GM12878 (cell line): ENCODE results near the gene ABL2. TPM values are rescaled to one million over a fixed set of nuclear protein-coding genes. Genes with fewer than 3 reads are reported as not detected.

Source experiments
- ATF7 ChIP-seq: fragments of 450-650 bp; IDR thresholded peaks from 2 replicates; pipeline ENCODE4 v1.6.1; 2016; ENCODE audit warnings: low read depth, mild to moderate bottlenecking
- BACH1 ChIP-seq: fragments of 450-650 bp; IDR thresholded peaks from 2 replicates; pipeline ENCODE4 v1.6.1; 2017; ENCODE audit warnings: mild to moderate bottlenecking, borderline replicate concordance
- CHD2 ChIP-seq: IDR thresholded peaks from 2 replicates; pipeline ENCODE4 v1.6.1; 2011; ENCODE audit warnings: low read depth, low read length, improper control_type of control experiment, borderline replicate concordance
- FOS ChIP-seq: IDR thresholded peaks from 3 replicates; pipeline ENCODE4 v1.6.1; 2011; ENCODE audit warnings: borderline replicate concordance; ENCODE audit not compliant: insufficient read length; ENCODE audit errors: extremely low read depth
- IKZF1 ChIP-seq: fragments of 450-650 bp; conservative IDR thresholded peaks from 2 replicates; pipeline ENCODE4 v1.6.1; 2017; ENCODE audit warnings: antibody characterized with exemption, mild to moderate bottlenecking
- IRF4 ChIP-seq: IDR thresholded peaks from 2 replicates; pipeline ENCODE4 v1.6.1; 2011; ENCODE audit warnings: low read depth, low read length
- KAT2A ChIP-seq: conservative IDR thresholded peaks from 2 replicates; pipeline ENCODE4 v1.6.1; 2011; ENCODE audit warnings: low read depth, low read length; ENCODE audit not compliant: control insufficient read depth
- KDM1A ChIP-seq: fragments of 200-600 bp; sonication (generic); IDR thresholded peaks from 2 replicates; pipeline ENCODE4 v1.6.1; 2016; ENCODE audit warnings: borderline replicate concordance
- KLF5 ChIP-seq: fragments of 450-650 bp; IDR thresholded peaks from 2 replicates; pipeline ENCODE4 v1.6.1; 2014; ENCODE audit warnings: mild to moderate bottlenecking; ENCODE audit not compliant: partially characterized antibody
- MTA3 ChIP-seq: IDR thresholded peaks from 2 replicates; pipeline ENCODE4 v1.6.1; 2012; ENCODE audit warnings: low read length, inconsistent platforms, borderline replicate concordance
- MYB ChIP-seq: fragments of 150-350 bp; IDR thresholded peaks from 2 replicates; pipeline ENCODE4 v1.6.1; 2014; ENCODE audit warnings: mild to moderate bottlenecking, low read depth, low read length, borderline replicate concordance
- NR2C1 ChIP-seq: fragments of 450-650 bp; IDR thresholded peaks from 2 replicates; pipeline ENCODE4 v1.6.1; 2017; ENCODE audit warnings: antibody characterized with exemption, mild to moderate bottlenecking, moderate library complexity
- PML ChIP-seq: IDR thresholded peaks from 2 replicates; pipeline ENCODE4 v1.6.1; 2012; ENCODE audit warnings: low read length, inconsistent platforms
- ZBED1 ChIP-seq: IDR thresholded peaks from 2 replicates; pipeline ENCODE4 v1.6.1; 2016; ENCODE audit warnings: borderline replicate concordance
- ZNF207 ChIP-seq: fragments of 450-650 bp; IDR thresholded peaks from 2 replicates; pipeline ENCODE4 v1.6.1; 2014; ENCODE audit warnings: antibody characterized with exemption, mild to moderate bottlenecking, borderline replicate concordance
- ZNF274 ChIP-seq: IDR thresholded peaks from one replicate; pipeline ENCODE4 v1.8.0; 2011; ENCODE audit not compliant: insufficient read length, insufficient read depth
- ZZZ3 ChIP-seq: IDR thresholded peaks from 2 replicates; pipeline ENCODE4 v1.6.1; 2011; ENCODE audit warnings: low read depth; ENCODE audit not compliant: control insufficient read depth, insufficient read length
- polyA plus RNA-seq, 11 experiments: library from polyadenylated mRNA; depleted of rRNA in 4 of 11; unstranded in 6 of 11; stranded (reverse) in 5 of 11; fragments of >200 nt; fragmentation: Nextera tagmentation in 4 of 11; fragmentation: Illumina TruSeq in 1 of 11; extraction: Ambion mirVana in 4 of 11; extraction: Trizol in 1 of 11; gene quantifications; 1 replicate in 1 of 11; 2 replicates in 10 of 11; pipeline versions ENCODE4 v1.2.1 to v1.2.3, GENCODE V29; 2011 to 2016; ENCODE audit warnings: inconsistent platforms in 2 of 11, missing spikeins in 2 of 11, low read depth in 1 of 11
- total RNA-seq, 4 experiments: library from RNA; depleted of rRNA in 3 of 4; stranded (reverse); fragments of >200 nt in 3 of 4; fragmentation: Illumina TruSeq in 1 of 4; extraction: Trizol in 1 of 4; gene quantifications; 2 replicates each; pipeline versions ENCODE4 v1.2.1 to v1.2.3, GENCODE V29; 2013 to 2021
- TF ChIP-seq, protein P1 (sequence below): fragments of 450-650 bp; IDR thresholded peaks from 2 replicates; pipeline ENCODE4 v1.6.1; 2017; ENCODE audit warnings: mild to moderate bottlenecking, low read depth, inconsistent platforms; ENCODE audit not compliant: poor library complexity, severe bottlenecking
- TF ChIP-seq, protein P2 (sequence below): fragments of 450-650 bp; IDR thresholded peaks from 2 replicates; pipeline ENCODE4 v1.6.1; 2018; ENCODE audit warnings: mild to moderate bottlenecking, low read depth, moderate library complexity; ENCODE audit not compliant: partially characterized antibody
- TF ChIP-seq, protein P3 (sequence below): IDR thresholded peaks from 2 replicates; pipeline ENCODE4 v1.6.1; 2011; ENCODE audit warnings: mild to moderate bottlenecking, low read depth, low read length, moderate library complexity; ENCODE audit not compliant: insufficient replicate concordance
- TF ChIP-seq, protein P4 (sequence below): fragments of 450-650 bp; IDR thresholded peaks from 2 replicates; pipeline ENCODE4 v1.6.1; 2017; ENCODE audit warnings: mild to moderate bottlenecking

ABL2 gene
- total and polyA plus RNA-seq, 10 of the 15 experiments (the other 5 are each of a cell fraction or from before 2014, with no cell fraction given): 0.57 to 9.4 (median 3.6) TPM

DNA sequence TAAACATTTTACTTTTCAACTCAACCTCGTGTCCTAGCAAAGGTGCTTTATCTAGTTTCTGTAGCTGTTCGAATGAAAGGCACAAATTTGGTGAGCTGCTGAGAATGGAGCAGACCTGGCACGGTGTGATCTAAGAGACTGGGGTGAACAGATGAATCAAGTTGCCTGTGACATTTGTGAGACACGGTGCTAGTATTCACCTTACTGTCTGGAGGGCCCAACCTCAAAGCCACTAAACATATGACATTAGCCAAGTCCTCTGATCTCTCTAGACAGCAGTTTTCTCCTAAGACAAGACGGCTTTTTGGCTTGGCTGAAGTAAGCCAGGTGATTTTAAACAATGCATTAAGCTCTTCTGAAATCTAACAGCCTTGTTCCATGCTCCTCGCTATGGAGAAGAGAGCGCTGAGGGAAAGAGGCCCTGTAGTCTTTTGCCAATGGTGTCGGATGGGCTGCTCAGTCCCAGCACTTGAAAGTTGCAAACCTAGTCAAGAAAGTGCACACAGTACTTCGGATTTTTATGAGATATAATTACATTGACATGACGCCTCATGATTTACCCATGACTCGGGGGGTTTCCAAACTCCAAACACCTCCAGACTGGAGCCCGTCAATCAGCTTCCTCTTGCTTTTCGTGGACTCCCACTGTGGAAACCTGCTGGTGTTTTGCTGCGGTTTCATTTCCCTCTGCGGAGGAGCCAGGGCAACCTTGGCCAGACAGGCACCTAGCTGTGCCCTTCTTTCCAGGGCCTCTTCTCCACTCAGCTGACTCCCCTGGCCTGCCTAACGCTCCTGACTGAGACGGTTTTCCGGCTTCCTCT is 148.4 kb downstream of the ABL2 start (continued):
- TF ChIP-seq, protein P1, sequence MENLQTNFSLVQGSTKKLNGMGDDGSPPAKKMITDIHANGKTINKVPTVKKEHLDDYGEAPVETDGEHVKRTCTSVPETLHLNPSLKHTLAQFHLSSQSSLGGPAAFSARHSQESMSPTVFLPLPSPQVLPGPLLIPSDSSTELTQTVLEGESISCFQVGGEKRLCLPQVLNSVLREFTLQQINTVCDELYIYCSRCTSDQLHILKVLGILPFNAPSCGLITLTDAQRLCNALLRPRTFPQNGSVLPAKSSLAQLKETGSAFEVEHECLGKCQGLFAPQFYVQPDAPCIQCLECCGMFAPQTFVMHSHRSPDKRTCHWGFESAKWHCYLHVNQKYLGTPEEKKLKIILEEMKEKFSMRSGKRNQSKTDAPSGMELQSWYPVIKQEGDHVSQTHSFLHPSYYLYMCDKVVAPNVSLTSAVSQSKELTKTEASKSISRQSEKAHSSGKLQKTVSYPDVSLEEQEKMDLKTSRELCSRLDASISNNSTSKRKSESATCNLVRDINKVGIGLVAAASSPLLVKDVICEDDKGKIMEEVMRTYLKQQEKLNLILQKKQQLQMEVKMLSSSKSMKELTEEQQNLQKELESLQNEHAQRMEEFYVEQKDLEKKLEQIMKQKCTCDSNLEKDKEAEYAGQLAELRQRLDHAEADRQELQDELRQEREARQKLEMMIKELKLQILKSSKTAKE: no peak
- TF ChIP-seq, protein P2, sequence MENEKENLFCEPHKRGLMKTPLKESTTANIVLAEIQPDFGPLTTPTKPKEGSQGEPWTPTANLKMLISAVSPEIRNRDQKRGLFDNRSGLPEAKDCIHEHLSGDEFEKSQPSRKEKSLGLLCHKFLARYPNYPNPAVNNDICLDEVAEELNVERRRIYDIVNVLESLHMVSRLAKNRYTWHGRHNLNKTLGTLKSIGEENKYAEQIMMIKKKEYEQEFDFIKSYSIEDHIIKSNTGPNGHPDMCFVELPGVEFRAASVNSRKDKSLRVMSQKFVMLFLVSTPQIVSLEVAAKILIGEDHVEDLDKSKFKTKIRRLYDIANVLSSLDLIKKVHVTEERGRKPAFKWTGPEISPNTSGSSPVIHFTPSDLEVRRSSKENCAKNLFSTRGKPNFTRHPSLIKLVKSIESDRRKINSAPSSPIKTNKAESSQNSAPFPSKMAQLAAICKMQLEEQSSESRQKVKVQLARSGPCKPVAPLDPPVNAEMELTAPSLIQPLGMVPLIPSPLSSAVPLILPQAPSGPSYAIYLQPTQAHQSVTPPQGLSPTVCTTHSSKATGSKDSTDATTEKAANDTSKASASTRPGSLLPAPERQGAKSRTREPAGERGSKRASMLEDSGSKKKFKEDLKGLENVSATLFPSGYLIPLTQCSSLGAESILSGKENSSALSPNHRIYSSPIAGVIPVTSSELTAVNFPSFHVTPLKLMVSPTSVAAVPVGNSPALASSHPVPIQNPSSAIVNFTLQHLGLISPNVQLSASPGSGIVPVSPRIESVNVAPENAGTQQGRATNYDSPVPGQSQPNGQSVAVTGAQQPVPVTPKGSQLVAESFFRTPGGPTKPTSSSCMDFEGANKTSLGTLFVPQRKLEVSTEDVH: no peak
- no peak for TF ChIP-seq MYB
- no peak; the same call in 1 of the 2 replicates for TF ChIP-seq ATF7
- TF ChIP-seq NR2C1: no peak
- no peak for TF ChIP-seq IRF4
- no peak for TF ChIP-seq KDM1A
- TF ChIP-seq CHD2: no peak
- TF ChIP-seq ZBED1: no peak
- TF ChIP-seq, protein P3, sequence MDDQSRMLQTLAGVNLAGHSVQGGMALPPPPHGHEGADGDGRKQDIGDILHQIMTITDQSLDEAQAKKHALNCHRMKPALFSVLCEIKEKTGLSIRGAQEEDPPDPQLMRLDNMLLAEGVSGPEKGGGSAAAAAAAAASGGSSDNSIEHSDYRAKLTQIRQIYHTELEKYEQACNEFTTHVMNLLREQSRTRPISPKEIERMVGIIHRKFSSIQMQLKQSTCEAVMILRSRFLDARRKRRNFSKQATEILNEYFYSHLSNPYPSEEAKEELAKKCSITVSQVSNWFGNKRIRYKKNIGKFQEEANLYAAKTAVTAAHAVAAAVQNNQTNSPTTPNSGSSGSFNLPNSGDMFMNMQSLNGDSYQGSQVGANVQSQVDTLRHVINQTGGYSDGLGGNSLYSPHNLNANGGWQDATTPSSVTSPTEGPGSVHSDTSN: peak; percentile 62
- peak; percentile 83; the same call in 1 of the 2 replicates for TF ChIP-seq MTA3
- TF ChIP-seq IKZF1: no peak
- TF ChIP-seq FOS: no peak
- TF ChIP-seq ZNF274: no peak
- TF ChIP-seq KLF5: no peak
- TF ChIP-seq PML: no peak
- TF ChIP-seq, protein P4, sequence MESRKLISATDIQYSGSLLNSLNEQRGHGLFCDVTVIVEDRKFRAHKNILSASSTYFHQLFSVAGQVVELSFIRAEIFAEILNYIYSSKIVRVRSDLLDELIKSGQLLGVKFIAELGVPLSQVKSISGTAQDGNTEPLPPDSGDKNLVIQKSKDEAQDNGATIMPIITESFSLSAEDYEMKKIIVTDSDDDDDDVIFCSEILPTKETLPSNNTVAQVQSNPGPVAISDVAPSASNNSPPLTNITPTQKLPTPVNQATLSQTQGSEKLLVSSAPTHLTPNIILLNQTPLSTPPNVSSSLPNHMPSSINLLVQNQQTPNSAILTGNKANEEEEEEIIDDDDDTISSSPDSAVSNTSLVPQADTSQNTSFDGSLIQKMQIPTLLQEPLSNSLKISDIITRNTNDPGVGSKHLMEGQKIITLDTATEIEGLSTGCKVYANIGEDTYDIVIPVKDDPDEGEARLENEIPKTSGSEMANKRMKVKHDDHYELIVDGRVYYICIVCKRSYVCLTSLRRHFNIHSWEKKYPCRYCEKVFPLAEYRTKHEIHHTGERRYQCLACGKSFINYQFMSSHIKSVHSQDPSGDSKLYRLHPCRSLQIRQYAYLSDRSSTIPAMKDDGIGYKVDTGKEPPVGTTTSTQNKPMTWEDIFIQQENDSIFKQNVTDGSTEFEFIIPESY: no peak
- TF ChIP-seq KAT2A: no peak
- no peak for TF ChIP-seq ZNF207
- TF ChIP-seq ZZZ3: no peak
- TF ChIP-seq BACH1: no peak
